Right lobe of liver (tissue), 6 donors: ENCODE results near the gene CAMTA1. TPM values are rescaled to one million over a fixed set of nuclear protein-coding genes. Genes with fewer than 3 reads are reported as not detected.

Experiments used
- ATAC-seq, 4 donors: fragments of 200-7000 bp; cut with Tn5 transposase; one replicate each; pipeline ENCODE4 v1.9.1; 2020; ENCODE audit warnings: mild to moderate bottlenecking in 4 of 4, moderate library complexity in 4 of 4
- DNase-seq, 3 donors: peaks; one replicate each; pipeline ENCODE4 v3.0.0-alpha.2; 2020
- H3K27ac ChIP-seq, 3 donors: fragments of 200-600 bp; one replicate each; pipeline ENCODE4 v1.8.0; 2022
- H3K27me3 ChIP-seq, 2 donors: fragments of 200-600 bp; one replicate each; pipeline ENCODE4 v1.8.0; 2022
- H3K36me3 ChIP-seq, 4 donors: fragments of 200-600 bp; sonication (generic) in 1 of 4; one replicate each; pipeline versions ENCODE4 v1.5.1 to v1.8.0; 2017 to 2022; ENCODE audit warnings: control low read depth in 1 of 4
- H3K4me1 ChIP-seq, 4 donors: fragments of 200-600 bp; sonication (generic) in 1 of 4; one replicate each; pipeline versions ENCODE4 v1.5.1 to v1.8.0; 2017 to 2022; ENCODE audit warnings: control low read depth in 1 of 4
- H3K4me3 ChIP-seq, 3 donors: fragments of 200-600 bp; one replicate each; pipeline ENCODE4 v1.8.0; 2022
- H3K9me3 ChIP-seq, 4 donors: fragments of 200-600 bp; sonication (generic) in 1 of 4; one replicate each; pipeline versions ENCODE4 v1.5.1 to v1.8.0; 2017 to 2022; ENCODE audit warnings: control low read depth in 1 of 4
- CTCF ChIP-seq, 4 donors: fragments of 200-600 bp in 3 of 4; fragments of 450-650 bp in 1 of 4; IDR thresholded peaks; one replicate each; pipeline versions ENCODE4 v1.5.1 to v1.8.0; 2016 to 2022; ENCODE audit warnings: antibody characterized with exemption in 4 of 4, mild to moderate bottlenecking in 2 of 4
- POLR2A ChIP-seq: fragments of 450-650 bp; IDR thresholded peaks from one replicate; pipeline ENCODE4 v1.6.1; 2017; ENCODE audit warnings: antibody characterized with exemption, mild to moderate bottlenecking
- WGBS: methylation state at CpG from one replicate; pipeline ENCODE4 v1.1.6; 2018; ENCODE audit warnings: low coverage, low lambda C conversion rate; ENCODE audit not compliant: insufficient coverage; ENCODE audit errors: missing lambda C conversion rate; 5-methylcytosine and 5-hydroxymethylcytosine counted together
- intact Hi-C, 2 donors: fragments of 100-400 bp; cut with DNase I; formaldehyde crosslinking; loops; one replicate each; pipeline versions ENCODE4 v1.11.2 to v1.14.1; 2022
- total RNA-seq, 6 experiments: library from RNA; depleted of rRNA in 2 of 6; stranded (reverse); fragments of >200 nt in 2 of 6; fragmentation: NEBNext Ultra II Directional in 3 of 6; extraction: Animal tissue kit (Norgen Biotek cat#: 25700) in 3 of 6; gene quantifications; one replicate each; pipeline versions ENCODE4 v1.1.0 to v1.2.4, GENCODE V29; 2016 to 2023
- donor health status: DM: no; HTN: yes; CAD: no.
- donor health status: DM: no; HTN: no; CAD: no.
- donor health status: DM: no; HTN: no; CAD: no.
- donor health status: DM: no; HTN: yes; CAD: no.
- donor health status: DM: no; HTN: yes; CAD: no.

The CAMTA1 gene
- total RNA-seq, 6 experiments from 2014 or later: 32.3 to 49.4 (median 37.2) TPM

GRCh38 chr1:7680955-7681268 is 895.7 kb downstream of the CAMTA1 start:
- TF ChIP-seq POLR2A (no peak), CTCF (IDR thresholded peaks at IDR 0.05) (no peak)
- WGBS: 20% methylated on average over 1 of the region's 16 CpGs
- no peaks in the 10 kb centered on the region for H3K9me3 ChIP-seq
- H3K36me3 ChIP-seq: no peaks in the 10 kb centered on the region
- peak overlapping the region; percentile 60 to 74 (median 66) for H3K4me3 ChIP-seq
- H3K27ac ChIP-seq: no peak overlapping the region
- DNase-seq (no peak), ATAC-seq (no peak)
- peaks cover 0 to 5% (median 0%) of the 10 kb centered on the region in 4 donors for H3K4me1 ChIP-seq
- H3K27me3 ChIP-seq: no peaks in the 10 kb centered on the region
- intact Hi-C loops: no loop called here

- WGBS: 81% methylated on average over 6 of the region's 6 CpGs
- no peak overlapping the region for H3K4me3 ChIP-seq
- no peak for TF ChIP-seq POLR2A
- TF ChIP-seq CTCF (IDR thresholded peaks at IDR 0.05): no peak
Observed at GRCh38 chr1:7681401-7681800, 896.1 kb downstream of the CAMTA1 start.

GRCh38 chr1:7683521-7683920 is 898.3 kb downstream of the CAMTA1 start:
- DNase-seq (peak in 1 of 3 donors; percentile 44), ATAC-seq (no peak)
- WGBS: 80% methylated on average over 1 of the region's 15 CpGs
- Histone ChIP-seq H3K4me3 (no peak overlapping the region), H3K27me3 (no peaks in the 10 kb centered on the region), H3K27ac (no peak overlapping the region), H3K4me1 (peaks cover 0 to 5% (median 0%) of the 10 kb centered on the region in 4 donors), H3K36me3 (no peaks in the 10 kb centered on the region), H3K9me3 (no peaks in the 10 kb centered on the region)
- intact Hi-C loops: no loop called here
- TF ChIP-seq CTCF (IDR thresholded peaks at IDR 0.05) (no peak), POLR2A (no peak)

More at GRCh38 chr1:7681401-7681800, 896.1 kb downstream of the CAMTA1 start:
- ATAC-seq (no peak), DNase-seq (no peak)
- Histone ChIP-seq H3K4me1 (peaks cover 0 to 5% (median 0%) of the 10 kb centered on the region in 4 donors), H3K27me3 (no peaks in the 10 kb centered on the region), H3K36me3 (no peaks in the 10 kb centered on the region), H3K9me3 (no peaks in the 10 kb centered on the region), H3K27ac (no peak overlapping the region)
- intact Hi-C loops: no loop called here

- intact Hi-C loops: no loop called here
- Histone ChIP-seq H3K4me1 (peaks cover 0 to 5% (median 2%) of the 10 kb centered on the region in 4 donors), H3K36me3 (no peaks in the 10 kb centered on the region), H3K27ac (no peak overlapping the region), H3K4me3 (no peak overlapping the region), H3K27me3 (no peaks in the 10 kb centered on the region), H3K9me3 (no peaks in the 10 kb centered on the region)
- WGBS: no CpG with 5 or more reads among the region's 8 CpGs
- DNase-seq: peak in 1 of 3 donors; percentile 39
- ATAC-seq: no peak
- TF ChIP-seq CTCF (IDR thresholded peaks at IDR 0.05) (no peak), POLR2A (no peak)
Observed at GRCh38 chr1:7684132-7684531, 898.9 kb downstream of the CAMTA1 start.
